RPMI7951 (cell line): ENCODE results near the gene COL26A1. TPM values are rescaled to one million over a fixed set of nuclear protein-coding genes. Genes with fewer than 3 reads are reported as not detected.
A peak's percentile ranks its signal among the peaks of the same experiment; 100 is the strongest.
"Not testable (repeated sequence)": the region's sequence is repeated elsewhere in the genome, so short reads cannot be mapped to it uniquely, and the experiment has no call there.

Experiments
- DNase-seq: peaks from one replicate; pipeline ENCODE4 v3.0.0-alpha.2; 2012; ENCODE audit warnings: low read depth
- total RNA-seq: library from RNA; depleted of rRNA; stranded (reverse); fragments of >200 nt; shearing (Covaris generic); gene quantifications from 2 replicates; pipeline ENCODE4 v1.2.3, GENCODE V29; 2014

COL26A1 gene
- total RNA-seq, 1 experiment from 2014 or later, result 0.60 TPM

DNA sequence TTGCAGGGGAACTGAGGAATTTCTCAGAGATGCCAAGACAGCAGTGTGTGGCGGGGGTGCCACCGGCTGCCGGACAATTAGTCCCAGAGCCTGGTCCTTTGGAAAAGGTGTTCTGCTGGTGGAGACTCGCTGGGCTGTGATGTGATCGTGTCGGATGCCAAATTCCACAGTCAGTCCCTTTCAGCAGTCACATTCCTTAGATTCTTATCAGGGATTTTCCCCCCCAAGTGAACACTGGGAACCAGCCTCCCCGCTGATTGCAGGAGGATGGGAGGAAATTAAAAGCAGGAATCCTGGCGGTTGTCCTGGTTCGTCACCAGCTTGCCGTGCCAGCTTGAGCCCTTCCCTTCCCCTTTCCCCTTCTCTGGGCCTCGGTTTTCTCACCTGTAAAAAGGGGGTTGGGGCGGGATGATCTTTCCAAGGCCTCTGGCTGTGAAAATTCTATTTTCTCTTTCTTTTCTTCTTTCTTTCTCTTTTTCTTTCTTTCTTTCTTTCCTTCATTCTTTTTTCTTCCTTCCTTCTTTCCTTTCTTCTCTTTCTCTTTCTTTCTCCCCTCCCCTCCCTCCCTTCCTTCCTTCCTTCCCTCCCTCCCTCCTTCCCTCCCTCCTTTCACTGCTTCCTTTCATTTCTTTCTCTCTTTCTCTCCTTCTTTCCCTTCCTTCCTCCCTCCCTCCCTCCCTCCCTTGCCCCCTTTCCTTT, 39.6 kb downstream of the COL26A1 start:
- peak; percentile 88 for DNase-seq

GRCh38 chr7:101402835-101403234, 40.2 kb downstream of the COL26A1 start:
- DNase-seq, result no peak

- DNase-seq, result no peak
Observed at GRCh38 chr7:101405474-101406067, 42.9 kb downstream of the COL26A1 start.

- peak; percentile 32 for DNase-seq
Observed at GRCh38 chr7:101410743-101411507, 48.2 kb downstream of the COL26A1 start.

GRCh38 chr7:101411508-101411874, 48.8 kb downstream of the COL26A1 start:
- DNase-seq, result no peak

DNA sequence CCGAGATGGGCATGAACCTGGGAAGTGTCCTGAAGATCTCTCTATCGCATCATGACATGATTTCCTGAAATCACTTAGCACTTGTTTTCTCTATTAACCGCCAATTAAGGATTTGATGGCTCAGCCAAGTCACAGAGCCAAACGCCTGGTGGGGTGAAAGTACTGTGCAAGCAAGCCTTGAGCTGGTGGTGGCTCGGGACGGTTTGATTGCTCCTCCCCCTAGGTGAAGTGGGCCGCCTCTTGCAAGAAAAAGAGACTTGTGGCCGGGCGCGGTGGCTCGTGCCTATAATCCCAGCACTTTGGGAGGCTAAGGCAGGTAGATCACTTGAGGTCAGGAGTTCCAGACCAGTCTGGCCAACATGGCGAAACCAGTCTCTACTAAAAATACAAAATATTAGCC, 50.3 kb downstream of the COL26A1 start:
- DNase-seq, result no peak

GRCh38 chr7:101418694-101419093, 56.0 kb downstream of the COL26A1 start:
- DNase-seq, result no peak

DNA sequence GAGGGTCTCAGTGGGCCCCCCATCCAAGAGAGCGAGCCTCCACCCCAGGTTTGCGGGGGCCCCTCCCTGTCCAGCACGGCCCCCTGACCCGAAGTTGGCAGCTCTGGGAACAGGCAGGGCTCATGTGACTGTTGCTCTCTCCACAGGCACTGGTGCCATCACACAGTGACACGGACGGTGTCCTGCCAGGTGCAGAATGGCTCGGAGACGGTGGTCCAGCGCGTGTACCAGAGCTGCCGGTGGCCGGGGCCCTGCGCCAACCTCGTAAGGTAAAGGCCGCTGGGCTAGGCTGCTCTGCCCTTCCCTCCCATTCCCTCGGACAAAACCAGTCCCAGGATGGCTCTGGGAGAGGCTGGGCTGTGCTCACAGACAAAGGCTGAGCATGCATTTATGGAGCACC, 57.2 kb downstream of the COL26A1 start:
- DNase-seq, result no peak

DNA sequence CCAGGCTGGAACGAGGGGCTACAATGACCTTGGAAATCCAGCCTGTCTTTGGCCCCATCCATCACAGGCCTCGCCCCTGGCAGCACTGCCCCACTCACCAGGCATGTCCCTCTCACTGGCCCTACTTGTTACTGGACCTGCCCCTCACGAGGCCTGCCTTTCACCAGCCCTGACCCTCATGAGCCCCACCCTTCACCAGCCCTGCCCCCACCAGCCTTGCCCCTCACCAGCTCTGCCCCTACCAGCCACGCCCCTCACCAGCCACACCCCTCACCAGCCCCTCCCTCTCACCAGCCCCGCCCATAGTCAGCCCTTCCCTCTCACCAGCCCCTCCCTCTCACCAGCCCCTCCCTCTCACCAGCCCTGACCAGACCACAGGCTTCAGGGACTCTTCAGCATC, 57.8 kb downstream of the COL26A1 start:
- no peak for DNase-seq

DNA sequence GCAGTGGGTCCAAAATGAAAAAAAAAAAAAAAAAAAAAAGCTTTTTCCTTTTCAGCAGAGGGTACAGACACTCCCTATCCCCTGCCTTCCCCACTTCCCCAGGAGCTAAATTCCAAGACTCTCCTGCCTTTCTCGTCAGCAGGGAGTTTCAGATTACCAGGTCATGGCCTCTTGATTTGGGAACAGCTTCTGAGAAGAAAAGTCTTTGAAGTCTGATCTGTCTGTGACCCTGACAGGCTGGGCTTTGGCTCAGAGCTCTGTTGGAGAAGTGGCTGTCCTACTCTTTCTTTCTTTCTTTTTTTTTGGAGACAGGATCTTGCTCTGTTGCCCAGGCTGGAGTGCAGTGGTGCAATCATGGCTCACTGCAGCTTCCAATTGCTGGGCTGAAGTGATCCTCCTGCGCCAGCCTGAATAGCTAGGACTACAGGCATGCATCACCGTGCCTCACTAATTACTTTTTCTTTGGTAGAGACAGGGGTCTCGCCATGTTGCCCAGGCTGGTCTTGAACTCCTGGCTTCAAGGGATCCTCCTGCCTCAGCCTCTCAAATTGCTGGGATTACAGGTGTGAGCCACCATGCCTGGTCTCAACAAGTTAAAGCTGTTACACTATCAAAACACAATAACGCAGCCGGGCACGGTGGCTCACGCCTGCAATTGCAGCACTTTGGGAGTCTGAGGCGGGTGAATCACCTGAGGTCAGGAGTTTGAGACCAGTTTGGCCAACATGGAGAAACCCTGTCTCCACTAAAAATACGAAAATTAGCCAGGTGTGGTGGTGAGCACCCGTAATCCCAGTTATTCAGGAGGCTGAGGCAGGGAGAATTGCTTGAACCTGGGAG, 59.9 kb downstream of the COL26A1 start:
- no peak for DNase-seq

DNA sequence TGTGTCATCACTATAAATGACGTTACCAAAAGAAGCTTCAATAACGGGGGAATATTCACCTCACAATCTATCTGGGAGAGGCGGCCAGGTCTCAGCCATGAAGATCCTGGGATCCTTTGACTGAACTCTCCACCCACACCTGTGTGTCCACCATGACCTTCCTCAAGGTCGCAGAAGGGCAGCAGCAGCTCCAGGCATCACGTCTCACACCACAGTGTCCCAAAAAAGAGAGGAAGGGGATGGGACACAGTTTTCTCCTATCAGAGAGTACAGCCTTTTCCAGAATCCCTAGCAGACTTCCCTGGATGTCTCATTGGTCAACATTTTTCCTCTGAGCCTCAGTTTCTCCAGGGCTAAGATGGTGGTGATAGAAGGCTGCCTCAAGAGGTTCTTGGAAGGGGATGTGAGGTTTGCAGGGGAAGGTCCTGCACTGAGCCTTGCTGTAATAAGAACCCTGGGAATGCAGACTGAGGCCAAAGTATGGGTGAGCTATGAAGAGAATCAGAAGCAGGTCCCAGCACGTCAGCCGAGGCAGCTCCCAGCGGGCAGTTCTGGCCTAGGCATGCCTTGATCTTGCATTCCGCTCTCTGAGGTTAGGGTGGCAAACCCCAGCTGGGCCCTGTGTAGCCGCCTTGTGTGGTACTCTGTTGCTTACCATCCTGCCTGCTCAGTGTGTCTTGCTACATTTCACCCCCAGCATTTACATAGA, 63.8 kb downstream of the COL26A1 start:
- DNase-seq, result no peak

- DNase-seq, result no peak
Observed at GRCh38 chr7:101428093-101428866, 65.6 kb downstream of the COL26A1 start.

DNA sequence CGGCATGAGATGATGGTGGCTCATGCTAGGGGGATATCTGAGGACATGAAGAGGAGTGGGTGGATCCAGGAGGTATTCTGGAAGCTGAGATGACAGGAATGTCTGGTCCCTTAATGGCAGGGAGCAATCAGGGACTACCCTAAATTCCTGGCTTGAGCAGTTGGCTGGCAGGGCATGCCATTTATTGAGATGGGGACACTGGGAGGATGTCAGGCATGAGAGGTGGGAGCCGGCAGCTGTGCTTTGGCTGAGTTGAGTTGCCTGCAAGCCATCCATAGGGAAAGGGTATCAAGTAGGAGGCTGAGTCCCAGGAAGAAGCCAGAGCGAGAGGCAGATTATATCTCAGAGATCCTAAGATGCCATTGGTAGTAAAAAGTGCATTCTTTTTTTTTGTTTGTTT, 69.6 kb downstream of the COL26A1 start:
- DNase-seq, result no peak

DNA sequence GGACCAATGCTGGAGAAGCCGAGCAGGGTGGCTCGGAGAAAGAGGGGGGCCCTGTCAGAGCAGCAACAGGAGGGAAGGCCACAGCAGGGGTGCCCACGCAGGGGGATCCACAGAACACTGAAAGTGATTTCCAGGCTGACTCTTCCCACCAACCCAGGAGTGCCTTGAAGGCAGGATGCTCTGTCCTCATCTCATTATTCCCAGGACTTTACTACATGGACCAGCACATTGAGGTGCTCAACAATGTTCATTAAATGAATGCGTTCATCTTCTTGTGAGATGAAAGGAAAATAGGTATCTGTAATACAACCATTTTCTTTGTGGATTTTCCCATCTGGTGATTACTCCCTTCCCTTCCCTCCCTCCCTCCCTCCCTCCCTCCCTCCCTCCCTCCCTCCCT, 71.0 kb downstream of the COL26A1 start:
- no peak for DNase-seq

- not testable (repeated sequence) for DNase-seq
Observed at GRCh38 chr7:101434155-101434554, 71.5 kb downstream of the COL26A1 start.

DNA sequence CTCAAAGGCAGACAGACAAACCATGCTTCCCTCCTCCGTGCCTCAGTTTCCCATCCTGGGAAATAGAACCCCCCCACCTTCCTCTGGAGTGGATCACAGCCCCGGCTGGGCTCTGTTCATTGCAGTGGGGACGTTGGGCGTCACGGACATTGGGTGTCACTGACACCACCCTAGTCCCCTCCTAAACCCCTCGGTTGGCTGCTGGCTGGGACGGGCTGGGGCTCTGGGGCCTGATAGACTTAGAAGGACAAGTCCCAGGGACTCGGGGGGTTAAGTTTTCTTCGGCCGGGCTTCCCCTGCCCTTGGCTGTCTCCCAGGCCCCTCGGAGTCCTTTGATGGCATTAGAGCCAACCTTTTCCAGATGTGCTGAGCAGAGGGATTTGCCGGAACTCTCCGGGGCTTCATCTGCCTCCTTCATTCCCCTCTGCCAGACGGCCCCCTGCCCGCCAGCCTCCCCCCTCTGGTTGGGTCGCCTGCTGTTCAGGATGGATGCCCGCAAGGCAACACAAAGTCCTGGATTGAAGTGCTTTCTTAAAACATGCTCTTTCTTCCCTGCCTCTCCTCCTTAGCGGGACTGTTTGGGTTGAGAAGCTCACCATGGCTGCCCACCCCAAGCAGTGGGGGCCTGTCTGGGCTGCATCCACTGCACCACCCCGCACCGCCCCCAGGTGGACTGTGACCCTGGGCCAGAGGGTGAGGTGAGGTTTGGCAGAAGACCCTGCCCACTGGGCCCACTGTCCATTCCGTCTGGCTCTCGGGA, 73.0 kb downstream of the COL26A1 start:
- no peak for DNase-seq

DNA sequence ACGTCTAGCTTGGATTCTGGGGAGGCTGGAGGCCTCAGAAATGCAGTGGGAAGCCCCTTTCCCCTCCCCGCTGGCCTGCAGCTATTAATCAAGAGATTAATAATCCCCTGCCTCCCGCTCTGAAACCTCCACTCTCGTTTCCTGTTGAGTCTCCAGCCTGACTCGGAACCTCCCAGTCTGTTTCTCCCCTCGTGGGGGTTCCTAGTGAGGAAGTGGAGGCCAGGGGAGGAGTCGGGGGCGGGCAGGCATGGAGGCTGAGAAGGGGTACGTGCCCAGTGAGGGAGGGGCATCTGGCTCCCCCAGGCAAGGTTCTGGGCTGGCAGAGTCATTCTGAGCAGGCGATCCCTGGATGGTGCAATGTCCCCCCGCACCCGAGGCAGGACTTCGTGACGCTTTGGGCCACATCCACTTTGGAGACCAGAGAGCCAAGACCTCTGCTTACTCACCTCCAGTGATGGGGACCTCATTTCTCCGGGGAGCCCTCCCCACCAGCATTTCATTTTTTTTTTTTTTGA, 73.6 kb downstream of the COL26A1 start:
- DNase-seq, result no peak

- DNase-seq, result peak; percentile 4
Observed at GRCh38 chr7:101436857-101437576, 74.3 kb downstream of the COL26A1 start.

DNA sequence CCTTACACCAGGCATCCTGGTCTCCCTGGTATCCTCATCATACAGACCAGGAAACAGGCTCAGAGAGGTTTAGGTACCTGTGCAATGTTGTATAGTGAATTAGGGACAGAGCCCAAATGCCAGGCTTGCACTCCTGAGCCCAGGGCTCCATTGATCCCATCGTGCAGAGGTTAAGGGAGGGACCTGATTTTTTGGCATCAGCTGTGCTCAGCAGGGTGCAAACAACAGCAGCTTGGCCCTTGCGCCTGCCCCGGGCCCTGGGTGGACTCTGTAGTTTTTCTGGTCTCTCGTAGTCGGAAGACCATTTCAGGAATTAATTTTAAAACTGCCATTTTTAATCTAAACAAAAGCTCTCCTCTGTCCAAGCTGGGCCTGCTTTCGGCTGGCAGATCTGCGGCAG, 79.2 kb downstream of the COL26A1 start:
- DNase-seq, result no peak
